Fibroblast of peridontal ligament (primary cell): ENCODE data around the gene PEAK3.

ENCODE experiments used
- DNase-seq: peaks from one replicate; pipeline ENCODE4 v3.0.0-alpha.2; 2010; ENCODE audit errors: extremely low read depth

Gene PEAK3

GRCh38 chr19:2250766-2251105, 31.2 kb downstream of the PEAK3 start:
- DNase-seq = no peak

GRCh38 chr19:2249880-2250765, 31.9 kb downstream of the PEAK3 start:
- DNase-seq = no peak

- DNase-seq = no peak
Observed at GRCh38 chr19:2249010-2249866, 32.7 kb downstream of the PEAK3 start, which contains the start of gene AMH. TSS of gene AMH (plus strand) at chr19:2249323. CDS start at chr19:2249333, 10 bp downstream.

- DNase-seq = no peak
Observed at GRCh38 chr19:2248136-2249009, 33.6 kb downstream of the PEAK3 start.

GRCh38 chr19:2247433-2248101, 34.4 kb downstream of the PEAK3 start:
- DNase-seq = no peak

GRCh38 chr19:2246801-2247361, 35.1 kb downstream of the PEAK3 start:
- peak; percentile 33 for DNase-seq

- no peak for DNase-seq
Observed at GRCh38 chr19:2246014-2246620, 35.9 kb downstream of the PEAK3 start.

- DNase-seq = no peak
Observed at GRCh38 chr19:2245273-2245672, 36.7 kb downstream of the PEAK3 start.

GRCh38 chr19:2244486-2244885, 37.5 kb downstream of the PEAK3 start:
- no peak for DNase-seq

- DNase-seq = no peak
Observed at GRCh38 chr19:2244125-2244411, 37.9 kb downstream of the PEAK3 start.

- DNase-seq = no peak
Observed at GRCh38 chr19:2243274-2244124, 38.5 kb downstream of the PEAK3 start.

- no peak for DNase-seq
Observed at GRCh38 chr19:2242816-2243215, 39.2 kb downstream of the PEAK3 start.

- no peak for DNase-seq
Observed at GRCh38 chr19:2242092-2242537, 39.9 kb downstream of the PEAK3 start.

GRCh38 chr19:2240881-2241760, 40.9 kb downstream of the PEAK3 start:
- DNase-seq = no peak

GRCh38 chr19:2239771-2240770, 41.9 kb downstream of the PEAK3 start:
- peak; percentile 29 for DNase-seq

- no peak for DNase-seq
Observed at GRCh38 chr19:2239173-2239572, 42.8 kb downstream of the PEAK3 start.

GRCh38 chr19:2237869-2238153, 44.2 kb downstream of the PEAK3 start:
- DNase-seq = no peak
